ENCODE data around the gene ITGB3. TPM values are rescaled to one million over a fixed set of nuclear protein-coding genes. Genes with fewer than 3 reads are reported as not detected.

Gene ITGB3
- total and polyA plus RNA-seq, 2 of the 4 experiments (the other 2 are of a cell fraction), result 9.8 to 17.6 TPM

DNA sequence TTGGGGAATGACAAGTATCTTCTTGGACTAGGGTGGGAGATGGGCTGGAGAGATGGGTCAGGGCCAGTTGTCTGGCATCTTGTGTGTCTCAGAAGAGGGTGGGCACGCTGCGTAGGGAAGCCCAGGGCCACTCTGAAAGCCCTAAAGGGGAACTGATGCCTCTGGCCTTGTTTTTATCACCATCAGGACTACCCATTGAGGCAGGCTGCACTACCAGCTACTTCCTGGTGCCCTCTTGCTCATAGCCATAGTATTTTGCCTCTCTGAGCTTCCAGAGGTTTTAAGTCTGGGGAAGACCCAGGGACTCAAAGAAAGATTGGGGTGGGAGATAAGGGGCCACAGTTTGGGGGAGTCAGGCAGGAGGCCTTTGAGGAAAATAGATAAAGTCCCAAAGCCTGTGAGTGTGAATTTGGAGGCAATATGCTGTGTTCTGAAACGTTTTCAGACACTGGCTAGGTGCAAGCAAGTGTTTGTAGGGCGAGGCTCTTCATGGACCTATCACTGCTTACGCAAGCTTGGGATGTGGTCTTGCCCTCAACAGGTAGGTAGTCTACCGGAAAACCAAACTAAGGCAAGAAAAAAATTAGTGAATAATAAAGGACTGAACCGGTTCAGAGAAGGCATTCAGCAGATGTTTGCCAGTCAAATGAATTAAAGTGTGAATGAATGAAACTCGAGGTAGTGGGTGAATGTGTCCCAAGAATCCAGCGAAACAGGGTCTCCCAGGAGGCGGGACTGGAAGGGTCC is 688 bp upstream of the ITGB3 start:
- no peaks in the 10 kb centered on the region; the same call in 1 of the 2 replicates for H3K27me3 ChIP-seq (ENCODE audit: control insufficient read depth, insufficient read depth, low read length)
- H4K8ac ChIP-seq (ENCODE audit: low read depth in 2 of 2, low read length in 2 of 2), result peak overlapping the region; percentile 18 to 76; a peak in 2 of 4 replicates
- dilution Hi-C loops (cut with HindIII; ENCODE audit: low sequenced_read_pairs, unreplicated experiment) (no loop called here), intact Hi-C loops (cut with micrococcal nuclease) (no loop called here), in situ Hi-C loops (cut with MboI; ENCODE audit: low sequenced_read_pairs) (no loop called here)
- H2BK120ac ChIP-seq (ENCODE audit: low read depth, low read length), result peak overlapping the region; percentile 79
- H3K23ac ChIP-seq (ENCODE audit: low read depth, low read length), result peak overlapping the region; percentile 60; the same call in 1 of the 2 replicates
- H3K79me1 ChIP-seq (ENCODE audit: low read depth in 1 of 2, low read length in 2 of 2), result peaks cover 6 to 35% of the 10 kb centered on the region in 2 experiments; a peak in 3 of 4 replicates
- no peaks in the 10 kb centered on the region for H3K9me3 ChIP-seq (ENCODE audit: control insufficient read depth, insufficient read depth, low read length)
- 73% methylated on average over 5 of the region's 10 CpGs; no CpG with 5 or more reads in 1 of the 2 experiments for WGBS, 2 experiments (ENCODE audit: extremely low coverage in 2 of 2, insufficient read length in 1 of 2)
- peak overlapping the region; percentile 2 for H3K4ac ChIP-seq (ENCODE audit: low read depth, low read length)
- H3K4me2 ChIP-seq (ENCODE audit: low read depth, low read length), result peak overlapping the region; percentile 89
- H2BK5ac ChIP-seq (ENCODE audit: low read depth, low read length, poor library complexity, severe bottlenecking), result peak overlapping the region; percentile 3
- no peak overlapping the region for H2AK9ac ChIP-seq (replicated peaks; ENCODE audit: low read depth, low read length, poor library complexity)
- POLR2A ChIA-PET (ENCODE audit: unreplicated experiment), result no interaction called here
- H4K91ac ChIP-seq (ENCODE audit: insufficient read depth, low read depth, low read length), result peak overlapping the region; percentile 24
- H3K14ac ChIP-seq (replicated peaks; ENCODE audit: low read depth, low read length), result peak overlapping the region; percentile 82; the same call in 1 of the 2 replicates
- H3K4me3 ChIP-seq (ENCODE audit: insufficient read depth, low read depth, low read length), result peak overlapping the region; percentile 99
- BruUV-seq (replicated peaks), result no TSS peak
- peak overlapping the region; percentile 95 for H2AFZ ChIP-seq (replicated peaks; ENCODE audit: low read length, poor library complexity)
- TF ChIP-seq, protein P1, sequence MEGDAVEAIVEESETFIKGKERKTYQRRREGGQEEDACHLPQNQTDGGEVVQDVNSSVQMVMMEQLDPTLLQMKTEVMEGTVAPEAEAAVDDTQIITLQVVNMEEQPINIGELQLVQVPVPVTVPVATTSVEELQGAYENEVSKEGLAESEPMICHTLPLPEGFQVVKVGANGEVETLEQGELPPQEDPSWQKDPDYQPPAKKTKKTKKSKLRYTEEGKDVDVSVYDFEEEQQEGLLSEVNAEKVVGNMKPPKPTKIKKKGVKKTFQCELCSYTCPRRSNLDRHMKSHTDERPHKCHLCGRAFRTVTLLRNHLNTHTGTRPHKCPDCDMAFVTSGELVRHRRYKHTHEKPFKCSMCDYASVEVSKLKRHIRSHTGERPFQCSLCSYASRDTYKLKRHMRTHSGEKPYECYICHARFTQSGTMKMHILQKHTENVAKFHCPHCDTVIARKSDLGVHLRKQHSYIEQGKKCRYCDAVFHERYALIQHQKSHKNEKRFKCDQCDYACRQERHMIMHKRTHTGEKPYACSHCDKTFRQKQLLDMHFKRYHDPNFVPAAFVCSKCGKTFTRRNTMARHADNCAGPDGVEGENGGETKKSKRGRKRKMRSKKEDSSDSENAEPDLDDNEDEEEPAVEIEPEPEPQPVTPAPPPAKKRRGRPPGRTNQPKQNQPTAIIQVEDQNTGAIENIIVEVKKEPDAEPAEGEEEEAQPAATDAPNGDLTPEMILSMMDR (conservative IDR thresholded peaks at IDR 0.05; ENCODE audit: low read depth, low read length), result no peak
- TF ChIP-seq SMC3 (IDR thresholded peaks at IDR 0.05; ENCODE audit: low read depth, low read length), result no peak
- TF ChIP-seq, protein P2, sequence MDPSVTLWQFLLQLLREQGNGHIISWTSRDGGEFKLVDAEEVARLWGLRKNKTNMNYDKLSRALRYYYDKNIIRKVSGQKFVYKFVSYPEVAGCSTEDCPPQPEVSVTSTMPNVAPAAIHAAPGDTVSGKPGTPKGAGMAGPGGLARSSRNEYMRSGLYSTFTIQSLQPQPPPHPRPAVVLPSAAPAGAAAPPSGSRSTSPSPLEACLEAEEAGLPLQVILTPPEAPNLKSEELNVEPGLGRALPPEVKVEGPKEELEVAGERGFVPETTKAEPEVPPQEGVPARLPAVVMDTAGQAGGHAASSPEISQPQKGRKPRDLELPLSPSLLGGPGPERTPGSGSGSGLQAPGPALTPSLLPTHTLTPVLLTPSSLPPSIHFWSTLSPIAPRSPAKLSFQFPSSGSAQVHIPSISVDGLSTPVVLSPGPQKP (IDR thresholded peaks at IDR 0.05; ENCODE audit: borderline replicate concordance, low read depth, low read length), result no peak
- no peak for TF ChIP-seq BHLHE40 (IDR thresholded peaks at IDR 0.05; ENCODE audit: low read depth, low read length)
- no peak for TF ChIP-seq CEBPB (IDR thresholded peaks at IDR 0.05; ENCODE audit: low read depth, low read length)
- no peak for TF ChIP-seq NFE2L2 (IDR thresholded peaks at IDR 0.05; ENCODE audit: low read depth, low read length)
- TF ChIP-seq RCOR1 (IDR thresholded peaks at IDR 0.05; ENCODE audit: insufficient replicate concordance, low read length), result no peak
- TF ChIP-seq POLR2A (IDR thresholded peaks at IDR 0.05; ENCODE audit: low read depth, low read length), result no peak
- no peak for TF ChIP-seq RFX5 (IDR thresholded peaks at IDR 0.05; ENCODE audit: low read depth, low read length)
- no peak for TF ChIP-seq CHD1 (IDR thresholded peaks at IDR 0.05; ENCODE audit: low read depth, low read length)
- no peak for TF ChIP-seq MAZ (IDR thresholded peaks at IDR 0.05; ENCODE audit: borderline replicate concordance, low read depth, low read length)
- TF ChIP-seq MXI1 (IDR thresholded peaks at IDR 0.05; ENCODE audit: borderline replicate concordance, low read depth, low read length), result no peak
- no peak for TF ChIP-seq MAFK (IDR thresholded peaks at IDR 0.05; ENCODE audit: low read depth, low read length)
- peak overlapping the region; percentile 61 for H4K5ac ChIP-seq (ENCODE audit: low read depth, low read length)
- CTCF ChIA-PET, result no interaction called here
- DNase-seq (no peak), ATAC-seq (ENCODE audit: low read depth) (no peak)
- peak overlapping the region; percentile 16; the same call in 1 of the 2 replicates for H3K56ac ChIP-seq (ENCODE audit: extremely low read depth, insufficient read depth, low read length)
- H3K18ac ChIP-seq (ENCODE audit: low read depth, low read length), result peak overlapping the region; percentile 54
- H3K36me3 ChIP-seq (ENCODE audit: control insufficient read depth, insufficient read depth, low read length), result no peaks in the 10 kb centered on the region
- peak overlapping the region; percentile 12; the same call in 2 of the 3 replicates for H2BK15ac ChIP-seq (ENCODE audit: low read depth, low read length)
- H2AK5ac ChIP-seq (ENCODE audit: low read depth, low read length), result peak overlapping the region; percentile 50; the same call in 1 of the 2 replicates
- no peaks in the 10 kb centered on the region for H4K20me1 ChIP-seq (ENCODE audit: insufficient read depth, low read length)
- H3K27ac ChIP-seq (ENCODE audit: insufficient read depth, low read length), result peak overlapping the region; percentile 66; the same call in 1 of the 2 replicates
- peak overlapping the region; percentile 71 for H2BK20ac ChIP-seq (ENCODE audit: low read depth, low read length)
- peaks cover 4% of the 10 kb centered on the region for H3K9me1 ChIP-seq (ENCODE audit: insufficient read depth, low read length)
- peak overlapping the region; percentile 81 for H3K9ac ChIP-seq (ENCODE audit: low read depth, low read length)
- peaks cover 12% of the 10 kb centered on the region for H3K4me1 ChIP-seq (ENCODE audit: control insufficient read depth, insufficient read depth, low read length)
